ENCODE data around the gene STX3.

STX3 gene

DNA sequence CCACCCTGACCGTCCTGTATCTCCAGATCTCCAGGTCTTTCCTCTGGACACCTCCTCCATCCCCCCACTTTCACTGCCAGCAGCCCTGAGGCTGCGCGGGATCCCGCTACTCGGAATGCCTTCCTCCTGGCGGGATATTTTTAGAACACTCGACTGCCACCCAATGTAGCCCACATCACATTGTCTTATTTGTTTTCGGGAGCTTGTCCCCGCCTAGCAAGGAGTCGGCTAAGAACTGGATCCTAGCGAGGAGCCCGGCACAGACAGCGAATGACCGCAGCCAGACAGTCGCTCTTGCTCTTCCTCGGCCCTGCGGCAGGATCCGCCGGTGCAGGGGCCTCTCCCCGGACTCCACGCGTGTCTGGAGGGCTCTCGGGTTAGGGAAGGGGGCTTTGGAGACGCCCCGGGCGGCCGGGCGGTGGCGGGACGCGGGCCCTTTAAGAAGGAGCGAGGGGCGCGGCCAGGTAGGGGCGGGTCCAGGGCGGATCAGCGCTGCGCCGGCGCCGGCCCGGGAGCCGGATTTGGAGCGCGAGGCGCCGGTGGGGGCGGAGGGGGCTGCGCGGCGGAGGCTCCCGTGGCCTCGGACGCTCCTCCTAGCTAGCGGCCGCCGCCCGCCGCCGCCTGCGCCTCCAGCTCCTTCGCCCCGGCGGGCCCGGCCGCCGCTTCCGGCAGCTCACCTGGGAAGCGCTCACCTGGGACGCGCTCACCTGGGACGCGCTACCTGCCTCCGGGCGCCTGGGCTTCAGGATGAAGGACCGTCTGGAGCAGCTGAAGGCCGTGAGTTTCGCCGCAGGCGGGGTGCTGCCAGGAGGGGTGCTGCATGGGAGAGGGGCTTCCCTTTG lies at the start of gene STX3:
Gene STX3 (plus strand): TSS at position 518 of the 842 bp plus-strand sequence. CDS start 230 bp downstream, at position 748.
- DNase-seq (ENCODE audit: low read depth in 1 of 2, low spot score in 1 of 2) = peak; percentile 39 to 62

GRCh38 chr11:59706518-59707285 lies 48.5 kb upstream of the STX3 start:
- no peak for DNase-seq (ENCODE audit: low read depth in 1 of 2, low spot score in 1 of 2)

GRCh38 chr11:59707371-59707770 lies 47.8 kb upstream of the STX3 start:
- DNase-seq (ENCODE audit: low read depth in 1 of 2, low spot score in 1 of 2) = no peak

- DNase-seq (ENCODE audit: low read depth in 1 of 2, low spot score in 1 of 2) = no peak
Observed at GRCh38 chr11:59708537-59708936, 46.6 kb upstream of the STX3 start.

GRCh38 chr11:59710136-59710847 lies 44.9 kb upstream of the STX3 start:
- DNase-seq (ENCODE audit: low read depth in 1 of 2, low spot score in 1 of 2) = no peak

DNA sequence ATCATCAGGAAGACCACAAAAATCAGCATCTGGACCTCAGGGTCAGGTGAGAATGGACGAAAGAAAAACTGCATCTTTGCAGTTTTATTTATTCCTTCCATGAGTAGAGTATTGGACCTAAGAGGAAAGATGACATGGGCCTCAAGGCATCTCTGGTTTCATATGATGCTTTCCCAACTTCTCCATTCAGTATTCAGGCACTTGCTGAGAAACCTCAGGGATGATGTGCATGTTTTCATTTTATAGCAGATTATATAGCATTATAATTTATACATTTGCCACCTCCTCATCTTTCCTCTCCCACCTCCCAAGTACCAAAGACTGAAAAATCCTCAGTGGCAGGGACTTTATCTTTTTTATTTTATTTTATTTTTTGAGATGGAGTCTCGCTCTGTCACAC lies 41.4 kb upstream of the STX3 start, which contains the start of gene OR10V1:
Gene OR10V1 (minus strand): TSS at position 101 of the 400 bp plus-strand sequence. CDS start 0 bp downstream, at position 101.
- no peak for DNase-seq (ENCODE audit: low read depth in 1 of 2, low spot score in 1 of 2)

- DNase-seq (ENCODE audit: low read depth in 1 of 2, low spot score in 1 of 2) = no peak
Observed at GRCh38 chr11:59716051-59716450, 39.1 kb upstream of the STX3 start.

DNA sequence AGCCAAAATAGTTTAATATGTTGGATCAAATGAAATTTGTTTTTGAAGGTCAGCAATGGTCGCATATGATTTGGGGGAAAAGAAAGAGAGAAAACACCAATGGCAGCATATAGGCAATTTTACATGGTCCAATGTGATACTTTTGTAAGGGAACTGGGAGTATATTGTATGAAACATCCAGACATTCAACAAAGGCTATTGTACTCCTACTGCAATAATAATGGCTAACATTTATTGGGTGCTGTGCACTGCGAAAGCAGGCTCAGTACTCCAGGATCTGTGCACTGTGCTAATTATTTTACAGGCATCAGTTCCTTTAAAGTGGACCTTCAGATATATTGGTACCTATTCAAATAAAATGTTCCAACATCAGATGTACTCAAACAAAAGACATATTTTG lies 35.6 kb upstream of the STX3 start:
- no peak for DNase-seq (ENCODE audit: low read depth in 1 of 2, low spot score in 1 of 2)

- DNase-seq (ENCODE audit: low read depth in 1 of 2, low spot score in 1 of 2) = no peak
Observed at GRCh38 chr11:59724066-59724465, 31.1 kb upstream of the STX3 start.

DNA sequence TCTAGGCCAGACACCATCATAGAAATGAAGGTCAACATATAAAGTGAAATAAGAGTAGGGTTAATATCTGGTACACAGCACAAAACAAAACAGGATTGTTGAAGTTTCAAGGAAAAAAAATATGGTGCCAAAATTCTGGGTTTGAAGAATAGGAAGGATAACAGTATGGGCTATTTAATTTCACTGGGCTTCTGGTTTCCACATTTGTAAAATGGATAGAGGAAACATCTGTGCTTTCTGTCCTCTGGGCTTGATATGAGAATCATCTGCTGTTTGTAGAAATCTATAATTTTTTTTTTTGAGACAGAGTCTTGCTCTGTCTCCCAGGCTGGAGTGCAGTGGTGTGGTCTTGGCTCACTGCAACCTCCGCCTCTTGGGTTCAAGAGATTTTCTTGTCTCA lies 27.8 kb upstream of the STX3 start:
- DNase-seq (ENCODE audit: low read depth in 1 of 2, low spot score in 1 of 2) = no peak

DNA sequence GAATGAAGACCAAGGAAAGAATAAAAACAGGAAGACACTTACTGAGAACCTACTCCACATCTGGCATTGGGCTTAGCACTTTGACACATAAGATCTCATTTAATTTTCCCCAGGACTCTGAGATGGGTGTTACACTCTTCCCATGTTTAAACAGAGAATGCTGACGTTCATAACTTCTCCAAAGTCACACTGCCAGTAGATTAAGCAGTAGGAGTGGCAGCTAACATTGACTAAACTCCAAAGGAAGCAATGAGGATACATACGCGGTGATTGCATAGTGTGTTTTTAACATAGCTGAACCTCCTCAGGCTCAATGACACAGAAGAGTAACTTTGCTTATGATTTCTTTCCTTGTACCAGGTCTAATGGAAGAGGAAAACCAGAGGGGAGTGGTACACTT lies 27.0 kb upstream of the STX3 start:
- DNase-seq (ENCODE audit: low read depth in 1 of 2, low spot score in 1 of 2) = no peak

DNA sequence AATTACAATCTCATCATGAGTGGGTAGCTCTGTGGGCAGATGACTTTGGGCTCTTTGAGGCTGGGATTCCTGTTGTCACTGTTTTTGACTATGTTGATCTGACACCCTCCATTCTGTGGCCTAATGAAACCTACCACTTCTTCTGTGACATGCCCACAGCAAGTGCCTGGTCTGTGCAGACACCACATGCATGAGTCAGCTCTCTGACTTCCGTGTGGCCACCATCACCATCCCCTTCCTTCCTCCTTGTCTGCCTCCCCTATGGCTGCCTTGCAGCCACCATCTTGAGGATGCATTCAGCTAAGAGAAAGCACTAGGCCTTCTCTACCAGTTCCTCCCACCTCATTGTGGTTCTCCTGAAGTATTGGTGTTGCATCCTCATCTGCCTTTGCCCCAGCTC lies 26.3 kb upstream of the STX3 start:
- DNase-seq (ENCODE audit: low read depth in 1 of 2, low spot score in 1 of 2) = no peak

DNA sequence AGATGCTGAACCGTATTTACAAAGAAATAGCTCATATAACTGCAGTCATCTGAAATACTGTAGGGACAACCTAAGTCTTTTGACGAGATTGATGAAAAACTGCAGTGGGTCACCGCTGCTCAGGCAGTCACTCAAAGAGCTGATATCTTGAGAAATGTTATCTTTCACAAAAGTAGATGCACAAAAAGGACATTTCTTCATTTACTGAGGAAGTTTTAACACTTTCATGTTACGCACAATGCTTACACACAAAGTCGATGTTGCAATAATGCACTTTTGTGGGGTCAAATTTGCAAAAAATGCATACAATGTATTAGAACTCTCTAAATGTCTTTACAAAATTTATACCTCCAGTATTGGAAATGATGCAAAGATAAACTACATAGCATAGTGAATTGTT lies 25.3 kb upstream of the STX3 start:
- no peak for DNase-seq (ENCODE audit: low read depth in 1 of 2, low spot score in 1 of 2)

DNA sequence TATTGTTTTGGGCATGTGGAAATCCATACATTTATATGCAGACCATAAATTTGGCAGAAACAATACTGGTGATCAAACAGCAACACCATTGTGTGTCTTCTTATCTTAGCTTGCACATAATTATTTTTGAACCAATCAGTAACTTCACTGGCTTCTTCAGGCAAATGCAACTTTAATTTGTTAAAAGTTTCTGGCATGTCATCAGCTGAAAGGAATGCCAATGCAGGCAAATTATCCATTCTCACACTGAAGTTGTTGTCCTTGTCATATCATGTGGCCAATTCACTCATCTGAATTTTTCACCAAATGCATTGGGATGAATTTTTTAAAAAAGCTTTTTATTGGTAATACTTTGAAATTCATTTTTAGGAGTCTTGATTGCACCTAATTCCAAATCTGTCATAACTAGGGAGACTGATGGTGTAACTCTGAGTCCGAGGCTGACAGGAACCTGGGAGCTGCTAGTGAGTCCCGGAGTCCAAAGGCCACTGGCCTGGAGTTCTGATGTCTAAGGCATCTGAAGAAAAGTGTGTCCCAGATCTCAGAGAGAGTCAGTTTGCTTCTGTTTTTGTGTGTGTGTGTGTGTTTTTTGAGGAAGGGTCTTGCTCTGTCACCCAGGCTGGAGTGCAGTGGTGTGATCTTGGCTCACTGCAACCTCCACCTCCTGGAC lies 24.1 kb upstream of the STX3 start:
- no peak for DNase-seq (ENCODE audit: low read depth in 1 of 2, low spot score in 1 of 2)

- no peak for DNase-seq (ENCODE audit: low read depth in 1 of 2, low spot score in 1 of 2)
Observed at GRCh38 chr11:59746111-59746510, 9.1 kb upstream of the STX3 start.

DNA sequence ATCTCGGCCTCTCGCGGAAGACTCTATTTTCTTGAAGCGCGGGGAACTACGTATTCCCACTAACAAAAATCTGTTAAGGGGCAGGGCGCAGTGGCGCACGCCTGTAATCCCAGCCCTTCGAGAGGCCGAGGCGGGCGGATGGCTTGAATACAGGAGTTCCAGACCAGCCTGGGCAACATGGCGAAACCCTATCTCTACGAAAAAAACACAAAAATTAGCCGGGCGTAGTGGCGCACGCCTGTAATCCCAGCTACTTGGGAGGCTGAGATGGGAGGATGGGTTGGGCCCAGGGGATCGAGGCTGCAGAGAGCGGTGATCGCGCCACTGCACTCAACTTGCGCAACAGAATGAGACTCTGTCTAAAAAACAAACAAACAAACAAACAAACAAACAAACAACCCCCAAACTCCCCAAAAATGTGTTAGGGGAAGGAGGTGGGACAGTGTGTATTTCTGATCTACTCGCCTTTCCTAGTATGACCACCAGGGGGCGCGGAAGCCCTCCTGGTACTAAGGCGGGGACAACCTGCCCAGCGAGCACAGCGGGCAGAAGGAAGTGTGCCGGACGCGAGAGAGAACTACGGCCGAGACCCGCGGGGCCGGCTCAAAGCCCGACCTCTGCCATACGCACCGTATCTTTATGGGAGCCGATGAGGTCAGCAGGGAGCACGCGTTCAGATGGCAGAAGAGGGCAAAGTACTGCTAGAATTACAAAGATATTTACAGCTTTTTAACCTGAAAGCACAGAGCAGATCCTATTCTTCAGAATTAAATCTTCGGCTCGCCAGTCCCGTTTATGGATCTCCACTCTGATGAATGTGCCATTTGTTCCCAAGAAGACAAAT lies 1.3 kb upstream of the STX3 start:
- peak; percentile 70 to 73 for DNase-seq (ENCODE audit: low read depth in 1 of 2, low spot score in 1 of 2)

DNA sequence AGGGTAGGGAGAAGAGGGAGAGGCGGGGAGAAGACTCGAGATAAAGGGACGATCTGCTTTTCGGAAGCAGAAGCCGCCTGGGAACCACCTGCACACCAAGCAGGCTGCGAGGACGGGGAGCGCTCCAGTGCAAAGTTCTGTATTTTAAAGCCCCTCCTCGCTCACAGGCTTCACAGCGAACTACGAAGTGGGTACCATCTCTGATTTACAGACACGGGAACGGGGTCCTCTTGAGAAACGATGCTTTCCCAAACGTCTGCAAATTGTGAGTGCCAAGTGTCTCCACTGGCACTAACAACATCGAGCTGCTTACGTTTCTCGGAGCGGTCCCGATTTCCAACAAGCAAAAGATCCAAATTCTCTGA lies 700 bp upstream of the STX3 start:
- DNase-seq (ENCODE audit: low read depth in 1 of 2, low spot score in 1 of 2) = no peak

GRCh38 chr11:59755701-59756557 lies 753 bp downstream of the STX3 start:
- peak; percentile 32 to 34 for DNase-seq (ENCODE audit: low read depth in 1 of 2, low spot score in 1 of 2)

DNA sequence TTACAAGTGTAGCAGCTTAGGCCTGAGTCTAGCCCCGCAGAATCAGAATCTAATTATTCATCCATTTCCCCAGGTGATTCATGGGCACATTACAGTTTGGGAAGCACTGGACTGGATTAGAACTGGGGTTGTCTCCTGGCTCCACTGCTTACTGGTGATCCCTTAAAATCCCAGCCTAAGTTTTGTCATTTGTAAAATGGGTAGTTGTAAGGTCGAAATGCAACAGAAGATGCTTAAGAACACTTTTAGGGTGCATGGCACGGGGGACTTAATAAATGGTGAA lies 1.3 kb downstream of the STX3 start:
- no peak for DNase-seq (ENCODE audit: low read depth in 1 of 2, low spot score in 1 of 2)

GRCh38 chr11:59756845-59757244 lies 1.7 kb downstream of the STX3 start:
- no peak for DNase-seq (ENCODE audit: low read depth in 1 of 2, low spot score in 1 of 2)

All from activated T-helper 1 cell treated with anti-CD3 and anti-CD28 coated beads, Interleukin-2, amount 50 U/mL, for 16 hours (primary cell).